Measurements from ENCODE around the gene ST8SIA1. TPM values are rescaled to one million over a fixed set of nuclear protein-coding genes. Genes with fewer than 3 reads are reported as not detected.
"Not testable (repeated sequence)": the region's sequence is repeated elsewhere in the genome, so short reads cannot be mapped to it uniquely, and the experiment has no call there.

ST8SIA1 gene
- total and polyA plus RNA-seq, 3 experiments from 2014 or later, result 4.5 to 11.4 (median 10.2) TPM

DNA sequence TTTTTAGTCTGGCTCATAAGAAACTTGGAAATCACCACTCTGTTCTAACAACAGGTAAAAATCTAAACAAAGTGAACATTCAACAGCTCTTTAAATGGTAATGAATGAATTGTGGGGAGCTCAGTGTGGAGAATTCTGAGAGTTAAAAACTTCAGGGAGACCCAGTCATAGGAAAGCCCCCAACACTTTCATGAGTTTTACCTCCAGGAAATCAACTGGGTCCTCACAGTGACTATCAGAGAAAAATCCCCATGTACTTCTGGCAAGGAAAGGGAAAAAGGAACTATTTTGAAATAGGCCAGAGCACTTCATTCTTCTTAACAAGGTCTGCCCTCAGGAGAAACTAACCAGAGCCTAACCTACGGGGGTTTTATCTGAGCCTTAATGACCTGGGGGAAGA, 153.8 kb downstream of the ST8SIA1 start:
- no peak overlapping the region for H3K4me3 ChIP-seq (ENCODE audit: low read length)
- Mint-ChIP-seq H3K9me3 (peaks cover 0 to 5% (median 0%) of the 10 kb centered on the region in 5 donors), H3K36me3 (peaks cover 0 to 1% (median 0%) of the 10 kb centered on the region in 3 donors), H3K27me3 (no peaks in the 10 kb centered on the region), H3K4me3 (no peak overlapping the region), H3K4me1 (peaks cover 6 to 7% (median 7%) of the 10 kb centered on the region in 3 donors), H3K27ac (no peak overlapping the region)
- no peaks in the 10 kb centered on the region for H3K4me1 ChIP-seq (ENCODE audit: insufficient read depth, low read length)
- no peaks in the 10 kb centered on the region for H3K9me3 ChIP-seq (ENCODE audit: low read length)
- no peaks in the 10 kb centered on the region for H3K36me3 ChIP-seq (ENCODE audit: insufficient read depth, low read length)
- H3K27ac ChIP-seq (ENCODE audit: low read depth, low read length), result no peak overlapping the region
- DNase-seq, result no peak
- no peaks in the 10 kb centered on the region for H3K27me3 ChIP-seq (ENCODE audit: insufficient read depth, low read length, poor library complexity, severe bottlenecking)
- ChIA-PET POLR2A (no interaction called here), CTCF (no interaction called here)

- H3K4me1 ChIP-seq (ENCODE audit: insufficient read depth, low read length), result no peaks in the 10 kb centered on the region
- no peak overlapping the region for H3K27ac Mint-ChIP-seq
- peaks cover 0 to 5% (median 4%) of the 10 kb centered on the region in 3 donors for H3K4me1 Mint-ChIP-seq
- ChIA-PET POLR2A (no interaction called here), CTCF (interaction anchor here (1.1 kb wide), 1 partner anchor 9 kb away, joined by 5 read pairs; no protein-coding TSS in a partner anchor)
- no peak overlapping the region for H3K4me3 Mint-ChIP-seq
- H3K27me3 Mint-ChIP-seq, result peaks cover 0 to 4% of the 10 kb centered on the region in 2 donors
- no peak for DNase-seq
- no peaks in the 10 kb centered on the region for H3K9me3 ChIP-seq (ENCODE audit: low read length)
- H3K36me3 ChIP-seq (ENCODE audit: insufficient read depth, low read length), result no peaks in the 10 kb centered on the region
- no peak overlapping the region for H3K27ac ChIP-seq (ENCODE audit: low read depth, low read length)
- no peaks in the 10 kb centered on the region for H3K27me3 ChIP-seq (ENCODE audit: insufficient read depth, low read length, poor library complexity, severe bottlenecking)
- H3K4me3 ChIP-seq (ENCODE audit: low read length), result no peak overlapping the region
- peaks cover 0 to 1% (median 0%) of the 10 kb centered on the region in 3 donors for H3K36me3 Mint-ChIP-seq
- peaks cover 0 to 2% (median 0%) of the 10 kb centered on the region in 5 donors for H3K9me3 Mint-ChIP-seq
Measured at GRCh38 chr12:22173177-22173576, 161.3 kb downstream of the ST8SIA1 start.

DNA sequence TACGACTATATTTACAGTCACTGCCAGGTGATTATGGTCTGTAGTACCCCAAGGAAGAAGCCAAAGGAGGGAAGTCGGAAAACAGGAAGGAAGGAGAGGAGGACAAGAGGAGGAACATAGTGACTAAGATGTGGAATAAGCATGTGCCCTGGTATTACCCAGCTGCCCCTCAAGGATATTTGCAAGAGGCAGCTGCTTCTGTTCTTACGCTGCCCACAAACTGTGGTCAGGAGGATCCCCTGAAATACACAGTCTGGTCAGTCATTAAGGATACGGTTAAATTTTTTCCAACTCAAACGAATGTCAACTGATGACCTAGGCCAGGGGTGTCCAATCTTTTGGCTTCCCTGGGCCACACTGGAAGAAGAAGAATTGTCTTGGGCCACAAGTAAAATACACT, 162.0 kb downstream of the ST8SIA1 start:
- H3K4me1 ChIP-seq (ENCODE audit: insufficient read depth, low read length), result no peaks in the 10 kb centered on the region
- DNase-seq, result no peak
- ChIA-PET CTCF (interaction anchor here (1.1 to 1.2 kb wide), 2 partner anchors 8 to 90 kb away, joined by 3 to 5 read pairs; no protein-coding TSS in a partner anchor), POLR2A (no interaction called here)
- H3K27ac ChIP-seq (ENCODE audit: low read depth, low read length), result no peak overlapping the region
- Mint-ChIP-seq H3K27me3 (peaks cover 0 to 4% of the 10 kb centered on the region in 2 donors), H3K27ac (no peak overlapping the region), H3K36me3 (peaks cover 0 to 1% (median 0%) of the 10 kb centered on the region in 3 donors), H3K4me1 (peaks cover 0 to 5% (median 4%) of the 10 kb centered on the region in 3 donors), H3K4me3 (no peak overlapping the region), H3K9me3 (peaks cover 0 to under 1% (median 0%) of the 10 kb centered on the region in 5 donors)
- H3K9me3 ChIP-seq (ENCODE audit: low read length), result no peaks in the 10 kb centered on the region
- no peaks in the 10 kb centered on the region for H3K36me3 ChIP-seq (ENCODE audit: insufficient read depth, low read length)
- no peak overlapping the region for H3K4me3 ChIP-seq (ENCODE audit: low read length)
- no peaks in the 10 kb centered on the region for H3K27me3 ChIP-seq (ENCODE audit: insufficient read depth, low read length, poor library complexity, severe bottlenecking)

- POLR2A ChIA-PET, result no interaction called here
- CTCF ChIA-PET, result no interaction called here
- H3K27me3 Mint-ChIP-seq, result peaks cover 0 to 4% of the 10 kb centered on the region in 2 donors
Measured at GRCh38 chr12:22169376-22169775, 165.1 kb downstream of the ST8SIA1 start.

GRCh38 chr12:22164139-22164538, 170.4 kb downstream of the ST8SIA1 start:
- POLR2A ChIA-PET, result interaction anchor here (1.1 kb wide), 1 partner anchor 246 kb away, joined by 4 read pairs; no protein-coding TSS in a partner anchor
- Mint-ChIP-seq H3K36me3 (peaks cover 0 to 4% (median 0%) of the 10 kb centered on the region in 3 donors), H3K9me3 (no peaks in the 10 kb centered on the region), H3K4me3 (peak overlapping the region in 6 of 7 donors; percentile 27 to 73 (median 50)), H3K4me1 (peaks cover 39 to 53% (median 45%) of the 10 kb centered on the region in 3 donors), H3K27ac (peak overlapping the region; percentile 4 to 81 (median 58)), H3K27me3 (no peaks in the 10 kb centered on the region)
- Histone ChIP-seq H3K4me1 (ENCODE audit: insufficient read depth, low read length) (peaks cover 44% of the 10 kb centered on the region), H3K4me3 (ENCODE audit: low read length) (peak overlapping the region; percentile 8), H3K27me3 (ENCODE audit: insufficient read depth, low read length, poor library complexity, severe bottlenecking) (no peaks in the 10 kb centered on the region), H3K27ac (ENCODE audit: low read depth, low read length) (peak overlapping the region; percentile 30), H3K9me3 (ENCODE audit: low read length) (no peaks in the 10 kb centered on the region), H3K36me3 (ENCODE audit: insufficient read depth, low read length) (no peaks in the 10 kb centered on the region)
- CTCF ChIA-PET, result interaction anchor here (1.3 to 1.7 kb wide), 2 partner anchors 9 to 43 kb away, joined by 4 to 5 read pairs; no protein-coding TSS in a partner anchor
- peak in 2 of 5 donors; percentile 15 to 30 for DNase-seq

More at GRCh38 chr12:22169376-22169775, 165.1 kb downstream of the ST8SIA1 start:
- H3K9me3 Mint-ChIP-seq, result no peaks in the 10 kb centered on the region
- H3K4me1 ChIP-seq (ENCODE audit: insufficient read depth, low read length), result peaks cover 7% of the 10 kb centered on the region
- H3K36me3 ChIP-seq (ENCODE audit: insufficient read depth, low read length), result no peaks in the 10 kb centered on the region
- no peaks in the 10 kb centered on the region for H3K36me3 Mint-ChIP-seq
- no peak overlapping the region for H3K27ac ChIP-seq (ENCODE audit: low read depth, low read length)
- H3K9me3 ChIP-seq (ENCODE audit: low read length), result no peaks in the 10 kb centered on the region
- peaks cover 10 to 19% (median 13%) of the 10 kb centered on the region in 3 donors for H3K4me1 Mint-ChIP-seq
- H3K27me3 ChIP-seq (ENCODE audit: insufficient read depth, low read length, poor library complexity, severe bottlenecking), result no peaks in the 10 kb centered on the region
- peak overlapping the region in 1 of 8 donors; percentile 42 for H3K27ac Mint-ChIP-seq
- no peak overlapping the region for H3K4me3 Mint-ChIP-seq
- DNase-seq, result no peak
- H3K4me3 ChIP-seq (ENCODE audit: low read length), result no peak overlapping the region

DNA sequence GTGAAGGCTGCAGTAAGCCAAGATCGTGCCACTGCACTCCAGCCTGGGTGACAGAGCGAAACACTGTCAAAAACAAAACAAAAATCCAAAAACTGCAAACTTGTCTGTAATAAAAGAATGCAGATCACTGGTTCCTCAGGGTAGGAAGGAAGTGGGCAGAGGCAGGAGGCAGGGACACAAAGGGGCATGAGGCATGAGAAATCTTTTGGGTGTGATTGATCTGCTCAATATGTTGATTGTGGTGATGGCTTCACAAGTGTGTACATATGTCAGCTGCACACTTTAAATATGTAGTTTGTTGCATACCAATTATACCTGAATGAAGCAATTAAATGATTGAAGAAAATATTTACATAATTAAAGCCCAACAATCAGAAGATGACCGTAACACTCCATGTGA, 170.9 kb downstream of the ST8SIA1 start:
- Histone ChIP-seq H3K36me3 (ENCODE audit: insufficient read depth, low read length) (no peaks in the 10 kb centered on the region), H3K4me1 (ENCODE audit: insufficient read depth, low read length) (peaks cover 44% of the 10 kb centered on the region), H3K9me3 (ENCODE audit: low read length) (no peaks in the 10 kb centered on the region), H3K27ac (ENCODE audit: low read depth, low read length) (no peak overlapping the region), H3K4me3 (ENCODE audit: low read length) (no peak overlapping the region), H3K27me3 (ENCODE audit: insufficient read depth, low read length, poor library complexity, severe bottlenecking) (no peaks in the 10 kb centered on the region)
- no peaks in the 10 kb centered on the region for H3K27me3 Mint-ChIP-seq
- H3K27ac Mint-ChIP-seq, result peak overlapping the region in 5 of 8 donors; percentile 5 to 71 (median 68)
- peak in 1 of 5 donors; percentile 19 for DNase-seq
- CTCF ChIA-PET, result interaction anchor here (1.7 kb wide), 1 partner anchor 42 kb away, joined by 4 read pairs; no protein-coding TSS in a partner anchor
- POLR2A ChIA-PET, result interaction anchor here (1.1 kb wide), 1 partner anchor 246 kb away, joined by 4 read pairs; no protein-coding TSS in a partner anchor
- peaks cover 39 to 58% (median 49%) of the 10 kb centered on the region in 3 donors for H3K4me1 Mint-ChIP-seq
- peak overlapping the region in 6 of 7 donors; percentile 16 to 57 (median 32) for H3K4me3 Mint-ChIP-seq
- H3K36me3 Mint-ChIP-seq, result peaks cover 0 to 4% (median 0%) of the 10 kb centered on the region in 3 donors
- H3K9me3 Mint-ChIP-seq, result no peaks in the 10 kb centered on the region

DNA sequence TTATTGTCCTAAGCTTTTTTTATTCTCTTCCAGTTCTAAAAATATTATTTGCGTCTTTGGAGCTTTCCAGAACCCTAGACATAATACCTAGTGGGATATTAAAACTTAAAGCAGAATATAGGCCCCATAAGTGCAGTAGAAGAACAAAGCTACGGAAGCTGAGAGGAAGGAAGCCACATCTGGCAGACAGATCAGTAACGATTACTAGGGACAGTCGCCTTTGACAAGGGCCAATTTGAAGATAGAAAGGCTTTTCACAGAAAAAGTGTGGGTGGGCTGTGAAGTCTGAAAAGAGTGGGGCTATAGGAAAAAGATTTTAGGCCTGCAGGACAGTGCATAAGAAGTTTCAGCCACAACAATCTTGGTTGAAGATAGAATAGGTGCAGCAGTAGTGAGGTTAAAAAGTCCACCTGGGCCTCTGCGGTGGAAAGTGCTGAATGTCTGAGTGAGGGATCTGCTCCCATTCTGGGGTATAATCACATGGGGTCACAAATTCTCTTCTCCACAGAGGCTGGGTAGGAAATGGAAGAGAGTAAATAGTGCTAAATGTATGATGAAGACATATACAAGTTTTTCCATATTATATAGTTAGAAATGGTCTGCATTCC, 174.0 kb downstream of the ST8SIA1 start:
- Histone ChIP-seq H3K36me3 (ENCODE audit: insufficient read depth, low read length) (no peaks in the 10 kb centered on the region), H3K4me3 (ENCODE audit: low read length) (no peak overlapping the region), H3K27ac (ENCODE audit: low read depth, low read length) (no peak overlapping the region), H3K27me3 (ENCODE audit: insufficient read depth, low read length, poor library complexity, severe bottlenecking) (no peaks in the 10 kb centered on the region), H3K9me3 (ENCODE audit: low read length) (no peaks in the 10 kb centered on the region), H3K4me1 (ENCODE audit: insufficient read depth, low read length) (peaks cover 44% of the 10 kb centered on the region)
- no peak for DNase-seq
- Mint-ChIP-seq H3K4me1 (peaks cover 39 to 56% (median 49%) of the 10 kb centered on the region in 3 donors), H3K36me3 (peaks cover 0 to 4% (median 0%) of the 10 kb centered on the region in 3 donors), H3K27me3 (no peaks in the 10 kb centered on the region), H3K27ac (peak overlapping the region; percentile 12 to 87 (median 50)), H3K4me3 (peak overlapping the region in 6 of 7 donors; percentile 0 to 65 (median 30)), H3K9me3 (no peaks in the 10 kb centered on the region)
- ChIA-PET CTCF (no interaction called here), POLR2A (no interaction called here)

GRCh38 chr12:22149286-22149685, 185.2 kb downstream of the ST8SIA1 start:
- H3K4me3 ChIP-seq (ENCODE audit: low read length); H3K27ac ChIP-seq (ENCODE audit: low read depth, low read length); H3K27ac Mint-ChIP-seq; H3K27me3 ChIP-seq (ENCODE audit: insufficient read depth, low read length, poor library complexity, severe bottlenecking); H3K27me3 Mint-ChIP-seq; DNase-seq; H3K36me3 Mint-ChIP-seq; H3K4me1 ChIP-seq (ENCODE audit: insufficient read depth, low read length); CTCF ChIA-PET; H3K9me3 ChIP-seq (ENCODE audit: low read length); H3K36me3 ChIP-seq (ENCODE audit: insufficient read depth, low read length); POLR2A ChIA-PET; H3K4me3 Mint-ChIP-seq; H3K9me3 Mint-ChIP-seq: not testable (repeated sequence)
- peaks cover 3 to 17% (median 14%) of the 10 kb centered on the region in 3 donors for H3K4me1 Mint-ChIP-seq

Data from CD8-positive, alpha-beta memory T cell (primary cell).